Fibroblast of villous mesenchyme (primary cell): ENCODE results near the gene S100A2. TPM values are rescaled to one million over a fixed set of nuclear protein-coding genes. Genes with fewer than 3 reads are reported as not detected.

Source experiments
- DNase-seq: peaks from one replicate; pipeline ENCODE4 v3.0.0-alpha.2; 2010; ENCODE audit warnings: low read depth
- H3K4me3 ChIP-seq: 2 replicates; pipeline ENCODE4 v1.5.1; 2011; ENCODE audit warnings: low read depth, mild to moderate bottlenecking, low read length
- CTCF ChIP-seq: IDR thresholded peaks from 2 replicates; pipeline ENCODE4 v1.5.1; 2012; ENCODE audit warnings: low read depth, mild to moderate bottlenecking, low read length; ENCODE audit not compliant: insufficient read depth
- total RNA-seq: library from RNA; depleted of rRNA; stranded (reverse); fragments of >200 nt; gene quantifications from 2 replicates; pipeline ENCODE4 v1.2.3, GENCODE V29; 2012

Gene S100A2
- total RNA-seq, 1 donor = 2.2 TPM

DNA sequence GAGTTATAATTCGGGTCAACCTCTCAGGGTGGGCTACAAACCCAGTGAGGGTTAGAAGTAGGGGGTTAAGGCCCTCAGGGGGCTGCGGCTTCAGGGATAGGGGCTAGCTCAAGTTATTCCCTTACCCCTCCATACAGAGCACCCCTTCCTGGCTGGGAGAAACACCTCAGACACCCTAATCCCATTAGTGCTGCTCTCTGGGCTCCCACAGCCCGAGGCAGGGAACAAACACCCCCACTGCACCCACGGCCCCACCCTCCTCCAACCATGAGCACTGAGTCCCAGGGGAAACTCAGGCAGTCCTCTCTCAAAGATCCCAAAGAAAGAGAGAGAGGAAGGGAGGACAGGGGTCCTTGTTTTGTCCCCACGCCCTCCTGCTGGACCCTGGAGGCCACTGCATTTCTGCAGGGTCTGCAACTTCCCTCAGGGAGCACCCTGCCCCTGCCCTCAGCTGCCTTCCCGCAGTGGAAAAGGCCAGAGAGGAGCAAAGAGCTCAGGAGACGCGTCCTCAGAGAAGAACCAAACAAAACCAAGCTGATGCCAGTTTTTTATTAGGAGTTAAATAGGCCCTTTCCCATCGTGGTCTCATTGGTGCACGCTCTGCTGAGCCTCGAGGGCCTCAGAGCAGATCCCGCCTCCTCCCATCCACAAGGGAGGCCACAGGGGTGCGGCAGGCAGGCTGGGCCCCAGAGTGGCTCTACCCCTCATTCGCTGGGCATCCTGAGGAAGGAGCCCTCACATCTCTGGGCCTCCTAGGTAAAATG lies 18.7 kb downstream of the S100A2 start:
- peak; percentile 32 for DNase-seq
- TF ChIP-seq CTCF = no peak
- no peak overlapping the region for H3K4me3 ChIP-seq

- DNase-seq = no peak
- no peak for TF ChIP-seq CTCF
- peak overlapping the region; percentile 61 for H3K4me3 ChIP-seq
Measured at GRCh38 chr1:153546371-153546770, 19.3 kb downstream of the S100A2 start.

GRCh38 chr1:153545067-153546055 lies 20.3 kb downstream of the S100A2 start, which contains the start of gene S100A4:
S100A4 (minus strand) TSS chr1:153545806; CDS start chr1:153544794, 1,012 bp downstream.
- no peak for TF ChIP-seq CTCF
- DNase-seq = peak; percentile 97
- peak within 1 kb of the TSS; percentile 61 for H3K4me3 ChIP-seq

DNA sequence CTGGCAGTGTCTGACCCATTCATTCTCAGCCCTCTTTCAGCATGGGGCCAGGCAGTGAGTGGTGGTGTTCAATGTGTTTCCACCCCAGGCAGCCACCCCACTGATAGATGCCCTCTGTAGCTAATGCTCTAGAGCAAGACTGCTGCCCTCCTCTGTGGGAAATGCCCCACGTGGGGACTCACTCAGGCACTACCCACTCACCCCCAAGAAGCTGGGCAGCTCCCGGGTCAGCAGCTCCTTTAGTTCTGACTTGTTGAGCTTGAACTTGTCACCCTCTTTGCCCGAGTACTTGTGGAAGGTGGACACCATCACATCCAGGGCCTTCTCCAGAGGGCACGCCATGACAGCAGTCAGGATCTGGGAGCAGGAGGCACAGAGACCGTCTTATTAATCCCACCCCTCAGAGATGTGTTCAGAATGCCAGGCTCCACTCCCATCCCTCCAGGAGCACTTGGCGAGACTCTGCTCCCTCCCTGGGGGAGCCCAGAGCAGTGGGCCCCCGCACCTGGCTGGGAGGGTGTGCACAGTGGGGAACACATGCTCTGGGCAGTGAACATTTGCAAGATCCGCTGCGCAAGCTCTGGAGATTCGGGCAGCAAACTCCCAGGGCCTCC lies 21.1 kb downstream of the S100A2 start:
- peak overlapping the region; percentile 61 for H3K4me3 ChIP-seq
- no peak for DNase-seq
- no peak for TF ChIP-seq CTCF

DNA sequence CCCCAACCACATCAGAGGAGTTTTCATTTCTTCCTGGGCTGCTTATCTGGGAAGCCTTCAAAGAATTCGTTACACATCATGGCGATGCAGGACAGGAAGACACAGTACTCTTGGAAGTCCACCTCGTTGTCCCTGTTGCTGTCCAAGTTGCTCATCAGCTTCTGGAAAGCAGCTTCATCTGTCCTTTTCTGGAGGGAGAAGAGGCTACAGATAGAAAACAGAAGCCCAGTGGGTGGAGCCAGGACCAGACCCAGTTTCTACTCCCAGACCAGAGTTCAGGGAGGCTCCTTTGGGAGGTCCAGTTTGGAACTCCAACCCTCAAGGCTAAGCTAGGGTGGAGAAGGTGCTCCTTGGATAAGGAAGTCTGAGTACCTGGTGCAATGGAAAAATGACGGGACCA lies 21.9 kb downstream of the S100A2 start:
- DNase-seq = no peak
- H3K4me3 ChIP-seq = peak overlapping the region; percentile 61
- TF ChIP-seq CTCF = no peak

DNA sequence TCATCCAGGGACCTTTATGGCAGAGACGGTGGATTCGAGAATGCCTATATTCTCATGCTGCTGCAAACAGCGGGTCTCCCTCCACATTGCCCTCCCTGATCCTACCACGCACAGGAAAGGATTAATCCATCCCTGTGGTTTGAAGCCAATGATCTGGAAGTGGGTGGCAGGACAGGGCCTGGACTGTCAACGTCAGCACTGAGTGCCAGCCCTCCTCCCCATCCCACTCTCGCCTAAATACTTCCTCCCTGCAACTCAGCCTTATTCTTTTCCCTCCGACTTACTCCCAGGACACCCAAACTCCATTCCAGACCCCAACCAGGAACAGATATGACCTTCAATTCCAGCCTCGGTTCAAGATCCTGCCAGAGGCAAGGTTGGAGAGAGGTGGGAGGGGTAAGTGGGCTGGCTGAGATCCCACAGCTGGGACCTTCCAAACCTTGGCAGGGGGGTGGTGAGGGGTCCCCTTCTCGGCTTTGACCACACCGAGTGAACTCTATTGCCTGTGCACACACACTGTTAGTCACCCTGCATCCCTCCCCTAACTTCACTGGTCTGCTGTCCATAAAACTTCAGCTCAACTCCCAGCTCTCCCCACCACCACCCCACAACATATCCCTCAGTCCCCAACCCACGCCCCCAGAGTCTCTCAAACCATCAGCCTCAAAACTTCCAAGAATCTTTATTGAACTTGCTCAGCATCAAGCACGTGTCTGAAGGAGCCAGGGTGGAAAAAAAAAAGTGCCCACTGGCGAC lies 22.5 kb downstream of the S100A2 start:
- peak overlapping the region; percentile 61 for H3K4me3 ChIP-seq
- no peak for DNase-seq
- no peak for TF ChIP-seq CTCF
